ENCODE measurements around the gene SMARCA2. TPM values are rescaled to one million over a fixed set of nuclear protein-coding genes. Genes with fewer than 3 reads are reported as not detected.

SMARCA2 gene
- total and polyA plus RNA-seq, 9 of the 15 experiments (the other 6 are each of a cell fraction or from before 2014, with no cell fraction given): 8.0 to 34.8 (median 25.5) TPM

GRCh38 chr9:2150338-2150737 is 135.2 kb downstream of the SMARCA2 start (continued):
- no peak for TF ChIP-seq ZBTB34 (CRISPR knock-in tag; IDR thresholded peaks at IDR 0.05)
- no peak for TF ChIP-seq CHD7 (IDR thresholded peaks at IDR 0.05; ENCODE audit: low read depth, low read length)
- no peak for TF ChIP-seq ZNF75A (CRISPR knock-in tag; IDR thresholded peaks at IDR 0.05)
- no peak for TF ChIP-seq ZNF785 (CRISPR knock-in tag; IDR thresholded peaks at IDR 0.05)
- no peak for TF ChIP-seq SMARCC2 (IDR thresholded peaks at IDR 0.05; ENCODE audit: low read depth)
- TF ChIP-seq RUNX1 (IDR thresholded peaks at IDR 0.05; ENCODE audit: low read depth): no peak
- no peak for TF ChIP-seq NELFE (IDR thresholded peaks at IDR 0.05; ENCODE audit: insufficient read depth, insufficient read length)
- no peak for TF ChIP-seq TAF1 (IDR thresholded peaks at IDR 0.05; ENCODE audit: control insufficient read depth, extremely low read depth, insufficient read depth, low read length, severe bottlenecking)
- no peak for TF ChIP-seq SNAPC5 (CRISPR knock-in tag; IDR thresholded peaks at IDR 0.05)
- TF ChIP-seq ZNF507 (tag; conservative IDR thresholded peaks at IDR 0.05): no peak
- TF ChIP-seq ZNF408 (CRISPR knock-in tag; IDR thresholded peaks at IDR 0.05; ENCODE audit: low read depth): no peak

Measured in K562 (cell line).